IMR-90 (cell line): ENCODE data around the gene PHLPP2. TPM values are rescaled to one million over a fixed set of nuclear protein-coding genes. Genes with fewer than 3 reads are reported as not detected.

Experiments used
- ATAC-seq: fragments of 200-7000 bp; cut with Tn5 transposase; 2 replicates; pipeline ENCODE4 v1.9.1; 2020; ENCODE audit warnings: low read depth, mild to moderate bottlenecking, moderate library complexity
- BruUV-seq: library from RNA; stranded (reverse); fragments of 400-500 nt; replicated peaks from 2 replicates; lab custom pipeline; 2021; lab: Mats Ljungman, UMichigan
- CTCF ChIA-PET: fragments of 300-600 bp; formaldehyde crosslinking; extraction: SDS; loops from one replicate; lab custom pipeline; 2021; ENCODE audit warnings: antibody characterized with exemption; lab: Yijun Ruan, JAX
- POLR2A ChIA-PET: fragments of 300-600 bp; sonication (Branson Sonifier 250); formaldehyde crosslinking; loops from one replicate; lab custom pipeline; 2022; ENCODE audit warnings: antibody characterized with exemption; ENCODE audit not compliant: unreplicated experiment; lab: Charles Lee
- DNase-seq: peaks from one replicate; pipeline ENCODE4 v3.0.0; 2013
- H2AFZ ChIP-seq: replicated peaks from 2 replicates; pipeline ENCODE3; 2013; ENCODE audit warnings: low read length, mild to moderate bottlenecking; ENCODE audit not compliant: poor library complexity
- H2AK5ac ChIP-seq: 2 replicates; pipeline ENCODE4 v1.6.1; 2013; ENCODE audit warnings: low read depth, low read length, inconsistent platforms
- H2AK9ac ChIP-seq: replicated peaks from 2 replicates; pipeline ENCODE3; 2013; ENCODE audit warnings: mild to moderate bottlenecking, low read depth, low read length, moderate library complexity; ENCODE audit not compliant: poor library complexity
- H2BK120ac ChIP-seq: 2 replicates; pipeline ENCODE4 v1.6.1; 2013; ENCODE audit warnings: low read depth, low read length, inconsistent platforms
- H2BK15ac ChIP-seq: 3 replicates; pipeline ENCODE4 v1.6.1; 2013; ENCODE audit warnings: low read depth, low read length, inconsistent platforms
- H2BK20ac ChIP-seq: 2 replicates; pipeline ENCODE4 v1.6.1; 2013; ENCODE audit warnings: low read depth, mild to moderate bottlenecking, inconsistent platforms, low read length, moderate library complexity
- H2BK5ac ChIP-seq: 2 replicates; pipeline ENCODE4 v1.6.1; 2013; ENCODE audit warnings: mild to moderate bottlenecking, low read depth, low read length, inconsistent platforms; ENCODE audit not compliant: poor library complexity, severe bottlenecking
- H3K14ac ChIP-seq: replicated peaks from 2 replicates; pipeline ENCODE4 v1.6.1; 2013; ENCODE audit warnings: low read depth, low read length, inconsistent platforms
- H3K18ac ChIP-seq: 2 replicates; pipeline ENCODE4 v1.6.1; 2013; ENCODE audit warnings: low read depth, low read length, control low read depth
- H3K23ac ChIP-seq: 2 replicates; pipeline ENCODE4 v1.6.1; 2013; ENCODE audit warnings: low read depth, low read length, inconsistent platforms
- H3K27ac ChIP-seq: 2 replicates; pipeline ENCODE4 v1.5.1; 2013; ENCODE audit warnings: mild to moderate bottlenecking, control low read depth, low read length; ENCODE audit not compliant: insufficient read depth
- H3K27me3 ChIP-seq: 2 replicates; pipeline ENCODE4 v1.6.1; 2013; ENCODE audit warnings: low read length; ENCODE audit not compliant: control insufficient read depth, insufficient read depth
- H3K36me3 ChIP-seq: 2 replicates; pipeline ENCODE4 v1.6.1; 2013; ENCODE audit warnings: low read length, mixed read lengths; ENCODE audit not compliant: control insufficient read depth, insufficient read depth
- H3K4ac ChIP-seq: 2 replicates; pipeline ENCODE4 v1.6.1; 2013; ENCODE audit warnings: low read depth, low read length, inconsistent platforms
- H3K4me1 ChIP-seq: 2 replicates; pipeline ENCODE4 v1.6.1; 2013; ENCODE audit warnings: low read length, mixed read lengths; ENCODE audit not compliant: control insufficient read depth, insufficient read depth
- H3K4me2 ChIP-seq: 2 replicates; pipeline ENCODE4 v1.6.1; 2013; ENCODE audit warnings: low read depth, mild to moderate bottlenecking, control low read depth, low read length, moderate library complexity
- H3K4me3 ChIP-seq: 2 replicates; pipeline ENCODE4 v1.5.1; 2013; ENCODE audit warnings: low read depth, mild to moderate bottlenecking, control low read depth, low read length, moderate library complexity; ENCODE audit not compliant: insufficient read depth
- H3K56ac ChIP-seq: 2 replicates; pipeline ENCODE4 v1.6.1; 2013; ENCODE audit warnings: low read length, inconsistent platforms; ENCODE audit not compliant: insufficient read depth; ENCODE audit errors: extremely low read depth
- H3K79me1 ChIP-seq, 2 experiments: 2 replicates each; pipeline ENCODE4 v1.6.1; 2013; ENCODE audit warnings: low read length in 2 of 2, inconsistent platforms in 1 of 2, low read depth in 1 of 2
- H3K9ac ChIP-seq: 2 replicates; pipeline ENCODE4 v1.6.1; 2013; ENCODE audit warnings: low read depth, low read length, control low read depth
- H3K9me1 ChIP-seq: 2 replicates; pipeline ENCODE4 v1.6.1; 2013; ENCODE audit warnings: low read length, inconsistent platforms; ENCODE audit not compliant: insufficient read depth
- H3K9me3 ChIP-seq: 2 replicates; pipeline ENCODE4 v1.6.1; 2013; ENCODE audit warnings: low read length; ENCODE audit not compliant: control insufficient read depth, insufficient read depth
- H4K20me1 ChIP-seq: 2 replicates; pipeline ENCODE4 v1.6.1; 2013; ENCODE audit warnings: low read length, inconsistent platforms; ENCODE audit not compliant: insufficient read depth
- H4K5ac ChIP-seq: 2 replicates; pipeline ENCODE4 v1.6.1; 2013; ENCODE audit warnings: mild to moderate bottlenecking, low read depth, low read length, control low read depth
- H4K8ac ChIP-seq, 2 experiments: 2 replicates each; pipeline ENCODE4 v1.6.1; 2013; ENCODE audit warnings: low read depth in 2 of 2, low read length in 2 of 2, control low read depth in 1 of 2, inconsistent platforms in 1 of 2
- H4K91ac ChIP-seq: 2 replicates; pipeline ENCODE4 v1.6.1; 2013; ENCODE audit warnings: low read depth, low read length, inconsistent platforms; ENCODE audit not compliant: insufficient read depth
- BHLHE40 ChIP-seq: fragments of 150-350 bp; IDR thresholded peaks from 2 replicates; pipeline ENCODE4 v1.6.1; 2016; ENCODE audit warnings: mild to moderate bottlenecking, low read depth, low read length
- ELK1 ChIP-seq: fragments of 150-350 bp; IDR thresholded peaks from 2 replicates; pipeline ENCODE4 v1.6.1; 2016; ENCODE audit warnings: low read depth, mild to moderate bottlenecking, low read length, moderate library complexity, borderline replicate concordance
- MAZ ChIP-seq: IDR thresholded peaks from 2 replicates; pipeline ENCODE4 v1.6.1; 2012; ENCODE audit warnings: low read depth, mild to moderate bottlenecking, low read length, improper control_type of control experiment, moderate library complexity, borderline replicate concordance
- RAD21 ChIP-seq: IDR thresholded peaks from 2 replicates; pipeline ENCODE4 v1.6.1; 2012; ENCODE audit warnings: low read length, improper control_type of control experiment
- WGBS, 2 experiments: methylation state at CpG; one replicate each; pipeline versions ENCODE4 v1.1.5 to v1.1.7; 2013; ENCODE audit warnings: missing lambda C conversion rate in 2 of 2; ENCODE audit not compliant: insufficient read length in 1 of 2; ENCODE audit errors: extremely low coverage in 2 of 2; 5-methylcytosine and 5-hydroxymethylcytosine counted together
- dilution Hi-C: fragments of 300-500 bp; cut with HindIII; formaldehyde crosslinking; loops from one replicate; pipeline ENCODE4 v1.14.3; 2018; ENCODE audit warnings: low sequenced_read_pairs; ENCODE audit not compliant: unreplicated experiment
- in situ Hi-C: fragments of 300-500 bp; cut with MboI; formaldehyde crosslinking; loops from 3 replicates; pipeline ENCODE4 v1.14.3; 2019; ENCODE audit warnings: low sequenced_read_pairs, inconsistent platforms, mixed read lengths
- intact Hi-C: fragments of 100-400 bp; cut with micrococcal nuclease; formaldehyde crosslinking; loops from 2 replicates; pipeline ENCODE4 v1.10.0; 2022
- polyA plus RNA-seq, 3 experiments: library from polyadenylated mRNA; depleted of rRNA; stranded (reverse); fragments of >200 nt; gene quantifications; 2 replicates each; pipeline ENCODE4 v1.2.3, GENCODE V29; 2012; ENCODE audit warnings: low replicate concordance in 1 of 3
- total RNA-seq: library from RNA; depleted of rRNA; stranded (reverse); fragments of >200 nt; gene quantifications from 2 replicates; pipeline ENCODE4 v1.2.3, GENCODE V29; 2012

Gene PHLPP2
- total and polyA plus RNA-seq, 2 of the 4 experiments (the other 2 are of a cell fraction), result 6.8 to 10.2 TPM

- H2BK120ac ChIP-seq, result no peak overlapping the region
- H3K4me3 ChIP-seq, result no peak overlapping the region
- no CpG with 5 or more reads among the region's 3 CpGs for whole genome bisulfite sequencing, 2 experiments
- H2BK20ac ChIP-seq, result no peak overlapping the region
- H3K4me1 ChIP-seq, result peaks cover 6% of the 10 kb centered on the region
- no peak overlapping the region for H2BK15ac ChIP-seq
- peaks cover 26 to 46% of the 10 kb centered on the region in 2 experiments for H3K79me1 ChIP-seq
- no peaks in the 10 kb centered on the region for H3K27me3 ChIP-seq
- peaks cover 10% of the 10 kb centered on the region; the same call in 1 of the 2 replicates for H4K20me1 ChIP-seq
- ChIA-PET CTCF (interaction anchor here (0.6 kb wide), 1 partner anchor 966 kb away, joined by 3 read pairs; no protein-coding TSS in a partner anchor), POLR2A (no interaction called here)
- ATAC-seq, result no peak
- H3K18ac ChIP-seq, result no peak overlapping the region
- H3K9me3 ChIP-seq, result no peaks in the 10 kb centered on the region
- no peak overlapping the region for H3K4me2 ChIP-seq
- H2AK9ac ChIP-seq, result no peak overlapping the region
- no peak overlapping the region for H3K14ac ChIP-seq
- dilution Hi-C loops (no loop called here), intact Hi-C loops (no loop called here), in situ Hi-C loops (no loop called here)
- H2AFZ ChIP-seq, result no peak overlapping the region
- H3K9me1 ChIP-seq, result peaks cover 2% of the 10 kb centered on the region; the same call in 1 of the 2 replicates
- no peak overlapping the region for H4K91ac ChIP-seq
- no peak overlapping the region for H3K23ac ChIP-seq
- no peak overlapping the region for H3K4ac ChIP-seq
- no peak overlapping the region for H4K8ac ChIP-seq
- BruUV-seq, result no TSS peak
- DNase-seq, result no peak
- no peak overlapping the region for H2BK5ac ChIP-seq
- H4K5ac ChIP-seq, result no peak overlapping the region
- H3K56ac ChIP-seq, result no peak overlapping the region
- peaks cover 8% of the 10 kb centered on the region for H3K36me3 ChIP-seq
- H2AK5ac ChIP-seq, result no peak overlapping the region
- TF ChIP-seq MAZ (no peak), RAD21 (no peak), BHLHE40 (no peak), ELK1 (no peak)
- H3K27ac ChIP-seq, result no peak overlapping the region
- no peak overlapping the region for H3K9ac ChIP-seq
Observed at GRCh38 chr16:71711789-71712188, 12.7 kb downstream of the PHLPP2 start.
